Measurements from ENCODE around the gene PSD4. TPM values are rescaled to one million over a fixed set of nuclear protein-coding genes. Genes with fewer than 3 reads are reported as not detected.

PSD4 gene
- total RNA-seq, result 10 to 100 TPM in 1 of 2 donors, 1 to 10 TPM in 1; 5.8 to 10.5 TPM
- long read RNA-seq, donor 1, partial matches to known transcripts, result 1 of 2 reads
- long read RNA-seq, donor 1, other reads (novel, unspliced or antisense), result 1 of 2 reads
- long read RNA-seq, donor 2, partial matches to known transcripts, result 0 of 2 reads
- long read RNA-seq, donor 2, other reads (novel, unspliced or antisense), result 2 of 2 reads

GRCh38 chr2:113173542-113174375, at the start of gene PSD4:
TSS of gene PSD4 (plus strand) at chr2:113173971. CDS start at chr2:113182457, 8,486 bp downstream.
- intact Hi-C loops (cut with DNase I), result no loop called here
- peak; percentile 93 for DNase-seq (ENCODE audit: low spot score)

DNA sequence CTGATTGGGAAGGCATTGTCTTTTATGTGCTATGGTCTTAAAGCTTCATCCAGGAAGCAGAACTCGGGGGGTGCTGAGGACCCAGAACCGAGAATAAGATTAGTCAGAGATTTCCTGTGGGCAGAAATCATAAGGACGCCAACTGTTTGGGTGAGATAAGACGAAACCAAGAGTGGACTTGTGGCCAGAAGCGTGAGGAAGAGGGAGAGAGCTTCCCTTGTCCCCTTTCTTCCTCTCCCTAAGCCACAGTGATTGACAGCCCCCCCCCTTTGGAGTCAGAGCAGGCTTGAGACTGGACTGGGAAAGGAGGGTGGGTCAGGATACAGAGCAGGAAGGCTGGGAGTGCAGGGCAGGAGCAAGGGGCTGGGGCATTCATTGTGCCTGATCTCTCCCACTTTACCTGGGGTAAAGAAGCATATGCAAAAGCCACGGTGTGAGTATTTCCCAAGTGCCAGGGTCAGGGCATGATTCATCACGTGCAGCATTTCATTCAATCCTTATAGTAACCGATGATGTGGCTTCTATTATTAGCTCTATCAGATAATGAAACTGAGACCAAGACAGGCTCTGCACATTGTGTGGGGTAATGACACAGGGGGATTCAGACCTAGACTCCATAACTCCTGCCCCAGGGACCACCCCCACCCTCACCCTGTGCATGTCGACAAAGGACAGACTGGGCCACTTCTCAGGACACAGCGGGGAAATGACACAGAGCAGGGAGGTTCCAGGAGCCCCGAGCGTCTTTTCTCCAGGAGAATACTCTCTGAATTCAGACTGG, 49.4 kb upstream of the PSD4 start:
- intact Hi-C loops (cut with DNase I), result no loop called here
- no peak for DNase-seq (ENCODE audit: low spot score)

DNA sequence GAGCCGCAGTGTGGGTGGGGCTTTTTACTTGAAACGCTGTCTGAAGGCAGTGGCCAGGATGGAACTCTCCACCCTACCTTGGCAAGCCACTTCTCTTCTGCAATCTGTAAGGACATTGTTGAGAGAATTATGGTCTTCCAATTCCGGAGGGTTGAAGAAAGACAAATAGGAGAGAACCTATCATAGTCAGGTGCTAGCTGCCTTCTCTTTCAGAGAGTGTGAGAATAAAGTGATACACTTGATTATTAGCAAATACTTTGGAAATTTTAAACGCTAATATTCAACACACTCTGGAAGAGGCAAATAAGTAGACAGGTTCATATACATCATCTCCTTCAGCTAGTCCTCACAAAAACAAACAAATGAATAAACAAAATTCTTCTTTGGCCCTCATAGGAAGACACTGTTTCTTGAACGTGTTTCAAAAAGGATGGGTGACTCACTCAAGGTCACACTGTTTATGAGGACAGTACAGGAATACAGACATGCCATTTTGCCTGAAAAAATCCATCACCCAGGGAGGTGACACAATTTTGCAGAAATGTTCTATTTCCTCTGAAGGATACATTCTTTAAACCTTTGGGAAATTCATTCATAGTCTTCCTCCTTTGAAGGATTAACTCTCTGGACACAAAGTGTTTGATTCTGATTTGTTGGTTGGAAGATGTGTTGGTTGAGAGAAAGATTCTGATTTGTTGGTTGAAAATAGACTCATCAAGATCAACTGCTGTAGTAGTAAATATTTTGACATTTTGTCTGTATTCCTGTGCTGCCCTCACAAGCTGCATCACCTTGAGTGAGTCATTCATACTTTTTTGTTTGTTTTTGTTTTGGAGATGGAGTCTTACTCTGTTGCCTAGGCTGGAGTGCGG, 48.6 kb upstream of the PSD4 start:
- intact Hi-C loops (cut with DNase I), result no loop called here
- no peak for DNase-seq (ENCODE audit: low spot score)

DNA sequence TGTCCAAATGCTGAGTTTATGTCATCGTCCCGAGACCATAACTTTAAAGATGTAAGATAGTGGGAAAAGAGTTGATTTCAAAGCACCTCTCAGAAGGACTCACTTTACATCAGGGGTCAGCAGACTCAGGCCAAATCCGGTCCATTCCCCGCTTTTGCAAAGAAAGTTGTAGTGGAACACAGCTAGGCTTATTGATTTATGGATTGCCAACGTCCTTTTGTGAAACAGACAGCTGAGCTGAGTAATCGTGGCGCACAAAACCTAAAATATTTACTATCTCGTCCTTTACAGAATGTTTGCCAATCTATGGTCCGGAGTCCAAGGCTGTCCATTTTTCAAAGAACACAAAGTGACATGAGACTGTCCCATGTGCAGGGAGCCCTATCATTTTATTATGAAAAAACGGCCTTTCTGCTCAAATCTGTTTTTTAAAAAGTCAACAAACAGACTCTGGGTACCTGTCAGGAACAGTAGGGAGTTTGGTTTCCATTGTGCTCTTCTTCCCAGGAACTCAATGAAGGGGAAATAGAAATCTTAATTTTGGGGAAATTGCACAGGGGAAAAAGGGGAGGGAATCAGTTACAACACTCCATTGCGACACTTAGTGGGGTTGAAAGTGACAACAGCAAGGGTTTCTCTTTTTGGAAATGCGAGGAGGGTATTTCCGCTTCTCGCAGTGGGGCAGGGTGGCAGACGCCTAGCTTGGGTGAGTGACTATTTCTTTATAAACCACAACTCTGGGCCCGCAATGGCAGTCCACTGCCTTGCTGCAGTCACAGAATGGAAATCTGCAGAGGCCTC, 46.7 kb upstream of the PSD4 start, which contains the start of gene IL1RN:
Gene IL1RN, plus strand, starts transcription at position 754 of the 801 bp plus-strand sequence. Its CDS starts 27 bp downstream, at position 781.
- intact Hi-C loops (cut with DNase I), result no loop called here

GRCh38 chr2:113127646-113128570, 45.9 kb upstream of the PSD4 start:
- DNase-seq (ENCODE audit: low spot score), result no peak
- intact Hi-C loops (cut with DNase I), result no loop called here

More for the DNA sequence above, 46.7 kb upstream of the PSD4 start, which contains the start of gene IL1RN:
- no peak for DNase-seq (ENCODE audit: low spot score)

DNA sequence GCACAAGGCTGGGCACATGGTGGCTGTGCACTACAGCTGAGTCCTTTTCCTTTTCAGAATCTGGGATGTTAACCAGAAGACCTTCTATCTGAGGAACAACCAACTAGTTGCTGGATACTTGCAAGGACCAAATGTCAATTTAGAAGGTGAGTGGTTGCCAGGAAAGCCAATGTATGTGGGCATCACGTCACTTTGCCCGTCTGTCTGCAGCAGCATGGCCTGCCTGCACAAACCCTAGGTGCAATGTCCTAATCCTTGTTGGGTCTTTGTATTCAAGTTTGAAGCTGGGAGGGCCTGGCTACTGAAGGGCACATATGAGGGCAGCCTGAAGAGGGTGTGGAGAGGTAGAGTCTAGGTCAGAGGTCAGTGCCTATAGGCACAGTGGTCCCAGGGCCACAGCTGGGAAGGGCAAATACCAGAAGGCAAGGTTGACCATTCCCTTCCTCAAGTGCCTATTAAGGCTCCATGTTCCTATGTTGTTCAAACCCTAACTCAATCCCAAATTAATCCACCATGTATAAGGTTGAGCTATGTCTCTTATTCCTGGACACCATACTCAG, 44.2 kb upstream of the PSD4 start:
- intact Hi-C loops (cut with DNase I), result loop anchor here in 1 of 2 donors (10.0 kb wide), 1 partner anchor 245 kb away; no protein-coding TSS in a partner anchor
- no peak for DNase-seq (ENCODE audit: low spot score)

DNA sequence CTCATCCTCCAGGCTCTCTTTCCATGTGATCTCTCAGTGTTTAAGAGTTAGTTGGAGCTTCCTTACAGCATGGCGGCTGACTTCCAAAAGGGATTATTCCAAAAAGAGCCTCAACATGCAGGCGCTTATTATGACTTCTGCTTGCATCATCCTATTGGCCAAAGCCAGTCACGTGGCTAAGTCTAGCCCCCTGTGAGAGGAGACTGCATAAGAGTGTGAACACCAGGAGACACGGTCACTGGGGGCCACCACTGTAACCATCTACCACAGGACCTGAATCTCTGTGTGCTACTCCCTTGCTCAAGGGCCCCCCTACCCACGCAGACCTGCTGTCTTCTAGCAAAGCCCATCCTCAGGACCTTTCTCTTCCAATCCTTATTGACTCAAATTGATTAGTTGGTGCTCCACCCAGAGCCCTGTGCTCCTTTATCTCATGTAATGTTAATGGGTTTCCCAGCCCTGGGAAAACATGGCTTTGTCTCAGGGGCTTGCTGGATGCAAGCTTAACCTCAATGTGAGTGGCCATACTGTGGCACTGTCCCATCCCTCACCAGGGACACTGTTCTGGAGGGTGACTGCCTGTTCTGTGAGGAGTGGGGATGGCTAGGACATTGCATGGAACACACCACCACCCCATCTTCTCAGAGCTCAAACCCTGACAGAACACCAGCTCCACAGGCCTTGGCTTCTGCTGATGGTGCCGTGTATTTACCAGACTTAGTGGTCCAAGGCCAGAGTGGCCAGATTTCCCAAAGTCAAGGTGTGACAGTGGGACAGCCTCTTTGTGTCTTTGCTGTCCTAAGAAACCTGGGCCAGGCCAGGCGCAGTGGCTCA, 42.2 kb upstream of the PSD4 start:
- intact Hi-C loops (cut with DNase I), result loop anchor here in 1 of 2 donors (10.0 kb wide), 1 partner anchor 243 kb away; no protein-coding TSS in a partner anchor
- DNase-seq (ENCODE audit: low spot score), result no peak

- intact Hi-C loops (cut with DNase I), result loop anchor here in 1 of 2 donors (10.0 kb wide), 1 partner anchor 242 kb away; no protein-coding TSS in a partner anchor
- DNase-seq (ENCODE audit: low spot score), result no peak
Measured at GRCh38 chr2:113132414-113133021, 41.3 kb upstream of the PSD4 start.

DNA sequence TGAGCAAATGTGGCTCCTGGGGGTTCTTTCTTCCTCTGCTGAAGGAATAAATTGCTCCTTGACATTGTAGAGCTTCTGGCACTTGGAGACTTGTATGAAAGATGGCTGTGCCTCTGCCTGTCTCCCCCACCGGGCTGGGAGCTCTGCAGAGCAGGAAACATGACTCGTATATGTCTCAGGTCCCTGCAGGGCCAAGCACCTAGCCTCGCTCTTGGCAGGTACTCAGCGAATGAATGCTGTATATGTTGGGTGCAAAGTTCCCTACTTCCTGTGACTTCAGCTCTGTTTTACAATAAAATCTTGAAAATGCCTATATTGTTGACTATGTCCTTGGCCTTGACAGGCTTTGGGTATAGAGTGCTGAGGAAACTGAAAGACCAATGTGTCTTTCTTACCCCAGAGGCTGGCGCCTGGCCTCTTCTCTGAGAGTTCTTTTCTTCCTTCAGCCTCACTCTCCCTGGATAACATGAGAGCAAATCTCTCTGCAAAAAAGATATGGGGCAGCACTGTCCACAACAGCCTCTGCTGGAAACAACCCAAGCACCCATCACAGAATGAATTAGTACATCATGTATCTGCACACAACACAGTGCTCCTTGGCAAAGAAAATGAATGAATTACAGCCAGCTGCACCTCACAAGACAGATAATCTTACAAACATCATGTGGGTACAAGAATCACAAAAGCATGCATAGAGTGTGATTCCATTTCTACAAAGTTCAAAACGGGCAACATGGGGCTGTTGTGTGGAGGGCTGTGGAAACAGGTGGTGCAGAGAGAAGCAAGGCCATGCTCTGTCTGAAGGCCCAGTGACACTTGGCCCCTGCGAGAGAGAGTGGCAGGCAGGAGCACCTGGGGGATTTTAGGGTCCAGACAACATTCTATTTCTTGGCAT, 39.8 kb upstream of the PSD4 start:
- DNase-seq (ENCODE audit: low spot score), result no peak
- intact Hi-C loops (cut with DNase I), result loop anchor here in 1 of 2 donors (10.0 kb wide), 1 partner anchor 241 kb away; no protein-coding TSS in a partner anchor

DNA sequence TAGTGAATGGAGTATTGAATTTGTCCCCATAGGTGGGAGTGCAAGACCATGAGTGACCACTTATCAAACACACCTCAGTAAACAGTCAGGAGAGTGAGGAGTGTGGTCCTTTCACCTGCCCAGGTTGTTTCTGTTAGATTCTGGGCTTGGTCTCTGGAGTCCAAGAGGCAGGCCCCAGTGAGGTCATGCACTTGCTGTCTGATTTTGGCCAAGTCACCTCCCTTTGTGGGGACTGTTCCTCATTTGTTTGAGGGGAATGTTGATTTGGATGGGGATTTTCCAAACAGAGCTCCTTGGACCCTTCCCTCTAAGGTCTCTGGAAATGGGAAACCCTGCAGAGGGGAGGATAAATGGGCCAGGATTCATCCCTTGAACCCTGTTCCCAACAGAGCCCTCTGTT, 39.1 kb upstream of the PSD4 start:
- intact Hi-C loops (cut with DNase I), result loop anchor here (5.0 to 10.0 kb wide), 2 partner anchors 238 to 240 kb away; no protein-coding TSS in a partner anchor
- no peak for DNase-seq (ENCODE audit: low spot score)

- DNase-seq (ENCODE audit: low spot score), result no peak
- intact Hi-C loops (cut with DNase I), result loop anchor here (5.0 to 10.0 kb wide), 2 partner anchors 237 to 239 kb away; no protein-coding TSS in a partner anchor
Measured at GRCh38 chr2:113135317-113135716, 38.5 kb upstream of the PSD4 start.

DNA sequence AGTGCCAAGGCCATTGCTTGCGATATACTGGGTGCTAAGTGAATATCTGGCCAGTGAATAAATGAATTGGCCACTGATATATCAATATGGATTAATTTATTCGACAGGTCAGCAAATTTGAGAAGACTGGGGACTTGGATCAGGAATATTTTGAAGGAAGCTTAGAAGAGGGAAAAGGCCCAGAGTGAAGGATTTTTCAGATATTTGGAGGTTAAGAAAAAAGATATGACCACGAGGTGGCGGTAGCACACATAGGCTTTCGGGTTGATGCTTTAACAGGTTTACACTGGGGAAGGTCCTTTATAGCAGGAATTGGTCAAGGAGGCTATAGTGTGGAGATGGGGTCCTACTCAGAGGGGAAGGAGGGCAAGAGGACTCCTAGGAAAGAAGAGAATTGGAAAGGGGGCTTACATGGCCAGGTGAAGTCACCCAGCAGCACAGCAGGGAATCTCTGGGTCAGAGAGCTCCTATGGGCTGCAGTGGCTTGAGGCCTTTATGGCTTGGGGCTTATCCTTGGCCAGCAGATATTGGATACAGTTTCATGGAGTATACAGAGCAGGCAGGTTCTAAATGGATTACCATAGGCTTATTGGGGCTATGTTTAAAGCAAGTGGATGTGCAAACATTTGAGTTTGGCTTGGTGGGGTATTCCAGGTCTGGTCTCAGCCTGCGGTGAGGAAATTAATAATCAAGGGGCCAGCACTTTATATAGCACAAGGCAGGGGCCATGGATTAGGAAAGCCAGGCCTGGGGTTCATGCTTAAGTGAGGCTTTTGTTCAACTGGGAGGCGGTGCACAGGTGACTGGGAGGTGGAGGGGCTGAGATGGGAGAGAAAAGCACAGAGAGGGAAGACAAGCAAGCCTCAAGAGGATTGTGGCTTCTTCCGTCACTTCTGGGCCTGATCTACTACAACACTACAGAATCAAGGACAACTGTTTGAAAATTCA, 36.7 kb upstream of the PSD4 start:
- DNase-seq (ENCODE audit: low spot score), result no peak
- intact Hi-C loops (cut with DNase I), result loop anchor here (5.0 to 10.0 kb wide), 2 partner anchors 235 to 238 kb away; no protein-coding TSS in a partner anchor

GRCh38 chr2:113137827-113138226, 35.9 kb upstream of the PSD4 start:
- intact Hi-C loops (cut with DNase I), result loop anchor here (5.0 to 10.0 kb wide), 2 partner anchors 234 to 237 kb away; no protein-coding TSS in a partner anchor

More at GRCh38 chr2:113137827-113138226, 35.9 kb upstream of the PSD4 start:
- no peak for DNase-seq (ENCODE audit: low spot score)
